Testis (tissue), 5 donors: ENCODE results near the gene DYNAP. TPM values are rescaled to one million over a fixed set of nuclear protein-coding genes. Genes with fewer than 3 reads are reported as not detected.

Experiments
- DNase-seq: peaks from one replicate; pipeline ENCODE4 v3.0.0-alpha.2; 2019
- H3K27ac ChIP-seq, 2 donors: fragments of 200-600 bp; sonication (generic); one replicate each; pipeline ENCODE4 v1.5.1; 2019
- H3K27me3 ChIP-seq: fragments of 200-600 bp; sonication (generic); one replicate; pipeline ENCODE4 v1.5.1; 2019
- H3K36me3 ChIP-seq: fragments of 200-600 bp; sonication (generic); one replicate; pipeline ENCODE4 v1.5.1; 2017; ENCODE audit warnings: low read depth; ENCODE audit errors: missing control alignments
- H3K4me1 ChIP-seq: fragments of 200-600 bp; sonication (generic); one replicate; pipeline ENCODE4 v1.5.1; 2019
- H3K4me3 ChIP-seq, 2 donors: fragments of 200-600 bp; sonication (generic); one replicate each; pipeline ENCODE4 v1.5.1; 2017 to 2019
- H3K9me3 ChIP-seq: fragments of 200-600 bp; sonication (generic); one replicate; pipeline ENCODE4 v1.5.1; 2017
- CTCF ChIP-seq, 3 experiments: fragments of 450-650 bp in 2 of 3; fragments of 200-600 bp in 1 of 3; sonication (generic) in 1 of 3; IDR thresholded peaks; one replicate each; pipeline ENCODE4 v1.5.1; 2016 to 2019; ENCODE audit warnings: antibody characterized with exemption in 3 of 3, mild to moderate bottlenecking in 2 of 3, moderate library complexity in 1 of 3
- POLR2A ChIP-seq: fragments of 450-650 bp; IDR thresholded peaks from one replicate; pipeline ENCODE4 v1.6.1; 2017; ENCODE audit warnings: antibody characterized with exemption, mild to moderate bottlenecking, moderate library complexity
- WGBS, 2 donors: methylation state at CpG; one replicate each; pipeline ENCODE4 v1.1.5; 2018; 5-methylcytosine and 5-hydroxymethylcytosine counted together
- intact Hi-C: fragments of 100-400 bp; cut with DNase I; formaldehyde crosslinking; loops from one replicate; pipeline ENCODE4 v1.15.1; 2023; ENCODE audit warnings: low total_unique reads
- long read RNA-seq, 2 donors: transcript quantifications; one replicate each; lab custom pipeline, GENCODE V29; 2026
- polyA plus RNA-seq: library from polyadenylated mRNA; stranded (reverse); fragments of 350-450 nt; fragmentation: Illumina TruSeq; extraction: RNeasy Lipid Tissue Mini Kit (QIAGEN cat#74804); gene quantifications from one replicate; pipeline ENCODE4 v1.2.3, GENCODE V29; 2014; ENCODE audit warnings: low read depth, low replicate concordance; ENCODE audit not compliant: insufficient read depth
- total RNA-seq, 2 donors: library from RNA; depleted of rRNA; stranded (reverse); fragments of >200 nt; gene quantifications; one replicate each; pipeline ENCODE4 v1.2.3, GENCODE V29; 2016

The DYNAP gene
- under 1 TPM in 1 of 2 donors, not detected in 1; 0.24 TPM for total RNA-seq
- not detected for polyA plus RNA-seq
- long read RNA-seq, donor 1 = 0 reads
- long read RNA-seq, donor 2 = 0 reads

GRCh38 chr18:54590945-54591344 is at the start of gene DYNAP:
TSS of gene DYNAP (plus strand) at chr18:54591245. CDS start at chr18:54591283, 38 bp downstream.
- Histone ChIP-seq H3K27me3 (no peaks in the 10 kb centered on the region), H3K4me3 (no peak within 1 kb of the TSS), H3K36me3 (no peaks in the 10 kb centered on the region), H3K27ac (no peak within 1 kb of the TSS), H3K9me3 (no peaks in the 10 kb centered on the region), H3K4me1 (no peaks in the 10 kb centered on the region)
- TF ChIP-seq POLR2A = no peak
- no peak for TF ChIP-seq CTCF (IDR thresholded peaks at IDR 0.05)
- 83 to 89% methylated on average over 5 of the region's 5 CpGs for WGBS, 2 donors
- intact Hi-C loops = no loop called here
- DNase-seq = no peak

- no peaks in the 10 kb centered on the region for H3K4me1 ChIP-seq
- DNase-seq = no peak
- no peaks in the 10 kb centered on the region for H3K36me3 ChIP-seq
- 95 to 96% methylated on average over 1 of the region's 1 CpG for WGBS, 2 donors
- intact Hi-C loops = no loop called here
- H3K27me3 ChIP-seq = no peaks in the 10 kb centered on the region
- no peak overlapping the region for H3K4me3 ChIP-seq
- no peaks in the 10 kb centered on the region for H3K9me3 ChIP-seq
- TF ChIP-seq CTCF (IDR thresholded peaks at IDR 0.05) (no peak), POLR2A (no peak)
- no peak overlapping the region for H3K27ac ChIP-seq
These were observed 39.5 kb upstream of the DYNAP start for GRCh38 chr18:54551590-54551989.

- Histone ChIP-seq H3K27ac (no peak overlapping the region), H3K4me1 (no peaks in the 10 kb centered on the region), H3K36me3 (no peaks in the 10 kb centered on the region), H3K4me3 (no peak overlapping the region), H3K27me3 (no peaks in the 10 kb centered on the region), H3K9me3 (no peaks in the 10 kb centered on the region)
- no peak for DNase-seq
- intact Hi-C loops = no loop called here
- TF ChIP-seq POLR2A (no peak), CTCF (IDR thresholded peaks at IDR 0.05) (no peak)
- WGBS, 2 donors = 69 to 78% methylated on average over 2 of the region's 2 CpGs
These were observed 35.8 kb upstream of the DYNAP start for GRCh38 chr18:54555286-54555685.

- intact Hi-C loops = no loop called here
- H3K27ac ChIP-seq = no peak overlapping the region
- TF ChIP-seq CTCF (IDR thresholded peaks at IDR 0.05) (no peak), POLR2A (no peak)
- no peaks in the 10 kb centered on the region for H3K27me3 ChIP-seq
- no peak overlapping the region for H3K4me3 ChIP-seq
- H3K4me1 ChIP-seq = no peaks in the 10 kb centered on the region
- no peak for DNase-seq
- no peaks in the 10 kb centered on the region for H3K9me3 ChIP-seq
- H3K36me3 ChIP-seq = no peaks in the 10 kb centered on the region
- WGBS, 2 donors = 85 to 95% methylated on average over 1 of the region's 1 CpG
These were observed 35.0 kb upstream of the DYNAP start for GRCh38 chr18:54555996-54556395.

- Histone ChIP-seq H3K36me3 (no peaks in the 10 kb centered on the region), H3K27ac (no peak overlapping the region), H3K9me3 (no peaks in the 10 kb centered on the region), H3K27me3 (no peaks in the 10 kb centered on the region), H3K4me3 (no peak overlapping the region), H3K4me1 (no peaks in the 10 kb centered on the region)
- intact Hi-C loops = no loop called here
- no peak for DNase-seq
- TF ChIP-seq CTCF (IDR thresholded peaks at IDR 0.05) (no peak), POLR2A (no peak)
- WGBS, 2 donors = 68 to 84% methylated on average over 2 of the region's 2 CpGs
These were observed 33.1 kb upstream of the DYNAP start for GRCh38 chr18:54557958-54558357.
